ENCODE data around the gene C1orf198.

The C1orf198 gene

GRCh38 chr1:230894664-230895063 lies 26.3 kb upstream of the C1orf198 start:
- no peak for DNase-seq (ENCODE audit: low read depth in 1 of 2, low spot score in 1 of 2)
- Histone ChIP-seq H3K4me3 (replicated peaks; ENCODE audit: insufficient read depth, low read length) (no peak overlapping the region), H3K27ac (replicated peaks) (no peak overlapping the region), H3K27me3 (ENCODE audit: insufficient read depth, poor library complexity, severe bottlenecking) (no peaks in the 10 kb centered on the region)
- TF ChIP-seq SPI1 (IDR thresholded peaks at IDR 0.05; ENCODE audit: borderline replicate concordance, low read depth) (no peak), REST (IDR thresholded peaks at IDR 0.05; ENCODE audit: insufficient replicate concordance, low read depth) (no peak), CTCF (IDR thresholded peaks at IDR 0.05; ENCODE audit: insufficient read depth, low read length) (no peak), GABPA (IDR thresholded peaks at IDR 0.05; ENCODE audit: low read depth) (no peak)

GRCh38 chr1:230894032-230894431 lies 25.7 kb upstream of the C1orf198 start:
- TF ChIP-seq CTCF (IDR thresholded peaks at IDR 0.05; ENCODE audit: insufficient read depth, low read length) = no peak
- DNase-seq (ENCODE audit: low read depth in 1 of 2, low spot score in 1 of 2) = no peak
- Histone ChIP-seq H3K27ac (replicated peaks) (no peak overlapping the region), H3K4me3 (replicated peaks; ENCODE audit: insufficient read depth, low read length) (no peak overlapping the region), H3K27me3 (ENCODE audit: insufficient read depth, poor library complexity, severe bottlenecking) (no peaks in the 10 kb centered on the region)

- Histone ChIP-seq H3K4me3 (replicated peaks; ENCODE audit: insufficient read depth, low read length) (no peak overlapping the region), H3K27me3 (ENCODE audit: insufficient read depth, poor library complexity, severe bottlenecking) (no peaks in the 10 kb centered on the region), H3K27ac (replicated peaks) (no peak overlapping the region)
- no peak for TF ChIP-seq SPI1 (IDR thresholded peaks at IDR 0.05; ENCODE audit: borderline replicate concordance, low read depth)
- TF ChIP-seq POLR2AphosphoS5 (IDR thresholded peaks at IDR 0.05; ENCODE audit: low read depth) = no peak
- no peak for TF ChIP-seq REST (IDR thresholded peaks at IDR 0.05; ENCODE audit: insufficient replicate concordance, low read depth)
- no peak for TF ChIP-seq GABPA (IDR thresholded peaks at IDR 0.05; ENCODE audit: low read depth)
- no peak for TF ChIP-seq CTCF (IDR thresholded peaks at IDR 0.05; ENCODE audit: insufficient read depth, low read length)
- no peak for DNase-seq (ENCODE audit: low read depth in 1 of 2, low spot score in 1 of 2)
Observed at GRCh38 chr1:230892018-230892491, 23.7 kb upstream of the C1orf198 start.

GRCh38 chr1:230891413-230891812 lies 23.1 kb upstream of the C1orf198 start:
- H3K27me3 ChIP-seq (ENCODE audit: insufficient read depth, poor library complexity, severe bottlenecking) = no peaks in the 10 kb centered on the region
- DNase-seq (ENCODE audit: low read depth in 1 of 2, low spot score in 1 of 2) = no peak
- H3K4me3 ChIP-seq (replicated peaks; ENCODE audit: insufficient read depth, low read length) = no peak overlapping the region
- TF ChIP-seq SPI1 (IDR thresholded peaks at IDR 0.05; ENCODE audit: borderline replicate concordance, low read depth) (no peak), GABPA (IDR thresholded peaks at IDR 0.05; ENCODE audit: low read depth) (no peak), POLR2AphosphoS5 (IDR thresholded peaks at IDR 0.05; ENCODE audit: low read depth) (no peak), CTCF (IDR thresholded peaks at IDR 0.05; ENCODE audit: insufficient read depth, low read length) (no peak), REST (IDR thresholded peaks at IDR 0.05; ENCODE audit: insufficient replicate concordance, low read depth) (no peak)
- H3K27ac ChIP-seq (replicated peaks) = no peak overlapping the region

Measured in HL-60 (cell line).